OCI-LY3 (cell line): ENCODE measurements around the gene IQCN.

Experiments
- CTCF ChIP-seq: fragments of 200-600, 300-600 bp; sonication (generic); IDR thresholded peaks from 2 replicates; pipeline ENCODE4 v1.5.1; 2014; ENCODE audit warnings: antibody characterized with exemption, low read length, low read depth
- EZH2phosphoT487 ChIP-seq: fragments of 200-600 bp; shearing (Covaris generic); IDR thresholded peaks from 2 replicates; pipeline ENCODE4 v1.6.1; 2018; ENCODE audit warnings: antibody characterized with exemption, mixed run types, low read depth

DNA sequence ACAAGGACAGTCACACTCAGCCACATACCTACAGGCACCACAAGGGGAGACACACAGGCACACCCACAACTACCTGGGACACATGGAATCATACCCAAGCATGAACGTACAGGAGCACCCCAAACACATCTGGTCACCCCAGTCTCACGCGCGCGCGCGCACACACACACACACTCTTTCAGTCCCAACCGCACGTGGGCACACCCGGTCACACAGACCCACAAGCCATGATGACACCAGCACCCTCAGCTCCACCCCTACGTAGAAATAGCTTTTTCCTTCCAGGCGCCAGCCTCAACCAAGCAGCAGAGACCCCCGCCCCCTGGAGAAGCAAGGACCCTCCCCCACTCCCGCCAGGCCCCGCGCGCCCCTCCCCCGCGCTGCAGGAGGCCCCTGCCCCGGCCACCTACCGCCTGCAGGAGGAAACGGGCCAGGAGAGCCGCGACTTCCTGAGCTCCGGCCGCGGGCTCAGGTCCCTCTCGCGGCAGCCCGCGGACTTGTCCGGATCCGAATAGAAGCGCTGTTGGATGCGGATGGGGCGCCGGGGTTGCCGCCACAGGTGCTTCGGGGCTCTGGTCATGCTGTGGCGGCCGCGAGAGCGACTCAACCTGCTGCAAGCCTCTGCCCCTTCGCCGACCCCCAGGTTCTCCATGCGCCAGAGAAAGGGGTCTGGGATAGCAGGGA, 41.6 kb downstream of the IQCN start:
- no peak for TF ChIP-seq CTCF
- no peak for TF ChIP-seq EZH2phosphoT487
